GM19468 (cell line): ENCODE data around the gene VWA3B.

Experiments used
- ATAC-seq: cut with Tn5 transposase; IDR thresholded peaks from one replicate; pipeline ENCODE4 v1.9.1; 2021; ENCODE audit warnings: mild to moderate bottlenecking, moderate library complexity, moderate number of reproducible peaks; ENCODE audit not compliant: unreplicated experiment; ENCODE audit errors: extremely low read depth

VWA3B gene

DNA sequence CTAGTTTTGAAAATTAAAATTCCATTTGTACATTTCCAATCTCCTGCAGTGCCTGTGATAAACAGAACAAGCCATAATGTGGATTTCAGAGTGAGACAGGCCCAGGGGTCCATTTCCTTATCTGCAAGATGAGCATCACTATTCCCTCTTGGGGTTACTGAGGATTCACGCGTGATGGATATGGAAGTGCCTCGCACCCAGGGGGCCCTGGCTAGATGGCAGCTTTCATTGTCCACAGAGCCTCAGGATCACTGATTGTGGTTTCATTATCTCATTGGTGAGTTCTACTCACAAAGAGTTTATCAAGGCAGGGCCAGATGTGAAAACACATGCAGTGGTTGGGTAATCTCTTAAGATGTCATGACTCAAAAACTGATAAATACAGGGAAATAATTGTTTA lies 270.9 kb downstream of the VWA3B start:
- no peak for ATAC-seq

- ATAC-seq: no peak
Measured at GRCh38 chr2:98359986-98360385, 273.0 kb downstream of the VWA3B start.
